ENCODE measurements around the gene AOPEP. TPM values are rescaled to one million over a fixed set of nuclear protein-coding genes. Genes with fewer than 3 reads are reported as not detected.

Gene AOPEP
- total RNA-seq, 1 donor from 2014 or later, result 22.1 TPM

DNA sequence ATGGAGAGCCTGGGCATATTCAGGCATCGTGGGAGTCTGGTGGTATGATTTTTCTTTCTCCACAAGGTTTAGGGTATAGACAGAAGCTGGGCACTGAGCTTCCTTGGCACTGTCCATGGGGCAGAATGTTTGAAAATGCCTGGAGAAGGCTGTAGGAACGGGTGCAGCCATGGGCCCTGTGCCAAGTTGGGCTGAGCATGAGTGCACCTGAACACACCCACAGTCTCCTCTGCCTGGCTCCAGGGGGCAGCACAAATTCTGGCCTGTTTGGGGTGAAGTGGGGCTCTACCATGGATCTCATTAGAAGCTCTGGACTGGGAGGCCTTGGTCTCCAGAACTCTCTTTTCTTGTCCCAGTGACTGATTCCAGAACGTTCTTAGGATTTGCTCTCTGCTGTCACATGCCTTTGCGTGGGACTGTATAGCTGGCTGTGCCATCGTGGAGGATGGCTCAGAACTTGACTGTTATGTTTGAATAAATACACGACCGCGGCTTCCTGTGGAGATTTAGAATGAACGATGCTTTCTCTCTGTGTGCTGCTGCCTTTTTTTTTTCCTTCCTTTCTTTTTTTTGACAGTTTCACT lies 361.3 kb downstream of the AOPEP start:
- no peak for DNase-seq (ENCODE audit: low spot score)
- Mint-ChIP-seq H3K27ac (ENCODE audit: unreplicated experiment) (no peak overlapping the region), H3K27me3 (ENCODE audit: unreplicated experiment) (no peaks in the 10 kb centered on the region), H3K36me3 (ENCODE audit: low read depth, unreplicated experiment) (peaks cover 14% of the 10 kb centered on the region), H3K4me1 (ENCODE audit: unreplicated experiment) (peaks cover 4% of the 10 kb centered on the region), H3K9me3 (ENCODE audit: unreplicated experiment) (no peaks in the 10 kb centered on the region), H3K4me3 (ENCODE audit: unreplicated experiment) (no peak overlapping the region)
- TF ChIP-seq, protein P1, sequence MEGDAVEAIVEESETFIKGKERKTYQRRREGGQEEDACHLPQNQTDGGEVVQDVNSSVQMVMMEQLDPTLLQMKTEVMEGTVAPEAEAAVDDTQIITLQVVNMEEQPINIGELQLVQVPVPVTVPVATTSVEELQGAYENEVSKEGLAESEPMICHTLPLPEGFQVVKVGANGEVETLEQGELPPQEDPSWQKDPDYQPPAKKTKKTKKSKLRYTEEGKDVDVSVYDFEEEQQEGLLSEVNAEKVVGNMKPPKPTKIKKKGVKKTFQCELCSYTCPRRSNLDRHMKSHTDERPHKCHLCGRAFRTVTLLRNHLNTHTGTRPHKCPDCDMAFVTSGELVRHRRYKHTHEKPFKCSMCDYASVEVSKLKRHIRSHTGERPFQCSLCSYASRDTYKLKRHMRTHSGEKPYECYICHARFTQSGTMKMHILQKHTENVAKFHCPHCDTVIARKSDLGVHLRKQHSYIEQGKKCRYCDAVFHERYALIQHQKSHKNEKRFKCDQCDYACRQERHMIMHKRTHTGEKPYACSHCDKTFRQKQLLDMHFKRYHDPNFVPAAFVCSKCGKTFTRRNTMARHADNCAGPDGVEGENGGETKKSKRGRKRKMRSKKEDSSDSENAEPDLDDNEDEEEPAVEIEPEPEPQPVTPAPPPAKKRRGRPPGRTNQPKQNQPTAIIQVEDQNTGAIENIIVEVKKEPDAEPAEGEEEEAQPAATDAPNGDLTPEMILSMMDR (IDR thresholded peaks at IDR 0.05; ENCODE audit: unreplicated experiment), result no peak

DNA sequence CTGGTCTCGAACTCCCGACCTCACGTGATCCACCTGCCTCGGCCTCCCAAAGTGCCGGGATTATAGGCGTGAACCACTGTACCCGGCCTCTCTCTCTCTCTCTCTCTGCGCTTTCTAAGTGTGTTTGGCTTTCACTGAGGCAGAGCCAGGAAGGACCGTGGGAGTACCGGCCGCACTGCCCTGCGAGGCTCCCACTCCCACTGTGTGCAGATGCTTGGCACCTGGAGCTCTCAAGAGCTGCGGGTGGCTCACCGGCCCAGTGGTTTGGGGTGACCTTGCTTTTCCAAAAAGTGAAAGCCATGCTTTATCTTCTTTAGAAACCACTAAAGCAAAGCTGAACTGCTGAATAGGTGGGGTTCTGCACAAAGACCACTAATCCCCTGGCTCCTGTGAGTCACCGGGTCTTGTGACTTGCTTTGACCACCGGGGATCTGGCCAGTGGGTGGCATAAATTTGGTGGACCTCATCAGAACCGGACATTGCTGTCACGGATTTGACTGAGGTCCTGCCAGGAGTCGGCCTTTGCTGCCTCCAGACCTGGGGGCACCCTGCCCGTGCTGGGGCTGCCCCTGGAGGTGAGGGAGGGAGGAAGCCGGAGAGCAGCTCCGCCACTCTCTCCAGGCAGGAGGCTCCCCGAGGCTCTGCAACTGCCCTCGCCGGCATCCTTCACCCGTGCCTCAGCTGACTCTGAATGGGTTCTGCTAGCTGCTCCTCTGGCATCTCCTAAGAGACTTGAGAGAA lies 362.1 kb downstream of the AOPEP start:
- no peak for DNase-seq (ENCODE audit: low spot score)
- no peak overlapping the region for H3K4me3 Mint-ChIP-seq (ENCODE audit: unreplicated experiment)
- H3K27me3 Mint-ChIP-seq (ENCODE audit: unreplicated experiment), result peaks cover 3% of the 10 kb centered on the region

DNA sequence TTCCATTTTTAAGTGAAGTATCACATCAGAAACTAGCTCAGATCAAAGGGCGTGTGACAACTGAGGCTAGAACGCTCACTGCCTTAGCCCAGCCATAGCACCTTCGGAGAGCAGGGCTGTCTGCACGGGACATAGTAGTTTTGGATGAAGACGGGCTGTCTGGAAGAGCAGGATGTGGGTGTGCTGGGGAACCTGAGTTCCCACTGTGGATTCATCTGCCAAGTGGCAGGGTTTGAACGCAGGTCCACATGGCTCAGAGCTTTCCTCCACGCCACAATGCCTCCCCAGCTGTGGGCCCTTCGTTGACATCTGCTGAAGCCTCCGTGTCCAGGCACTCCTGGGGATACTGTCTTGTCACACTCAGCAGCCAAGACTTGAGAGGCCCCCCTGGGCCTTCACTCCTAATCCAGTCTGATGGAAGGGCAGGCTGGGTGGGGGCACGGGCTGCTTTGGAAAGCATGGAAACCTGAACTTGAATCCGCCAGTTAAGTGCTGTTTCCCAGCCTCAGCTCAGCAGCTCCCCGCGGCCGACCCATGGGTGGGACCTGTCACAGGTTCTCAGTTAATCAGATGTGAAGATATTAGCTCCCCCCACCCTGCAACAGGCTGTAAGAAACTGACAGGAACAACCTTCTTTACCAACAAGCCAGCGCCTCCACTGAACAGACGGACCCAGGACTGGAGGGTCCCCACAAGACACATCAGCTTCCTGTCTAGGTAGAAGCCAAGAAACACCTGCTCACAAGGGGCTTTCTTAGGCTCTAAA lies 362.9 kb downstream of the AOPEP start:
- Mint-ChIP-seq H3K4me3 (ENCODE audit: unreplicated experiment) (peak overlapping the region; percentile 66), H3K4me1 (ENCODE audit: unreplicated experiment) (peaks cover 21% of the 10 kb centered on the region), H3K27me3 (ENCODE audit: unreplicated experiment) (peaks cover 3% of the 10 kb centered on the region), H3K27ac (ENCODE audit: unreplicated experiment) (peak overlapping the region; percentile 31), H3K36me3 (ENCODE audit: low read depth, unreplicated experiment) (peaks cover 7% of the 10 kb centered on the region), H3K9me3 (ENCODE audit: unreplicated experiment) (no peaks in the 10 kb centered on the region)
- no peak for DNase-seq (ENCODE audit: low spot score)
- TF ChIP-seq, protein P1 (IDR thresholded peaks at IDR 0.05; ENCODE audit: unreplicated experiment), result no peak

More for the DNA sequence above, 362.1 kb downstream of the AOPEP start:
- TF ChIP-seq, protein P1 (IDR thresholded peaks at IDR 0.05; ENCODE audit: unreplicated experiment), result no peak
- Mint-ChIP-seq H3K4me1 (ENCODE audit: unreplicated experiment) (peaks cover 12% of the 10 kb centered on the region), H3K36me3 (ENCODE audit: low read depth, unreplicated experiment) (peaks cover 7% of the 10 kb centered on the region), H3K9me3 (ENCODE audit: unreplicated experiment) (no peaks in the 10 kb centered on the region), H3K27ac (ENCODE audit: unreplicated experiment) (no peak overlapping the region)

DNA sequence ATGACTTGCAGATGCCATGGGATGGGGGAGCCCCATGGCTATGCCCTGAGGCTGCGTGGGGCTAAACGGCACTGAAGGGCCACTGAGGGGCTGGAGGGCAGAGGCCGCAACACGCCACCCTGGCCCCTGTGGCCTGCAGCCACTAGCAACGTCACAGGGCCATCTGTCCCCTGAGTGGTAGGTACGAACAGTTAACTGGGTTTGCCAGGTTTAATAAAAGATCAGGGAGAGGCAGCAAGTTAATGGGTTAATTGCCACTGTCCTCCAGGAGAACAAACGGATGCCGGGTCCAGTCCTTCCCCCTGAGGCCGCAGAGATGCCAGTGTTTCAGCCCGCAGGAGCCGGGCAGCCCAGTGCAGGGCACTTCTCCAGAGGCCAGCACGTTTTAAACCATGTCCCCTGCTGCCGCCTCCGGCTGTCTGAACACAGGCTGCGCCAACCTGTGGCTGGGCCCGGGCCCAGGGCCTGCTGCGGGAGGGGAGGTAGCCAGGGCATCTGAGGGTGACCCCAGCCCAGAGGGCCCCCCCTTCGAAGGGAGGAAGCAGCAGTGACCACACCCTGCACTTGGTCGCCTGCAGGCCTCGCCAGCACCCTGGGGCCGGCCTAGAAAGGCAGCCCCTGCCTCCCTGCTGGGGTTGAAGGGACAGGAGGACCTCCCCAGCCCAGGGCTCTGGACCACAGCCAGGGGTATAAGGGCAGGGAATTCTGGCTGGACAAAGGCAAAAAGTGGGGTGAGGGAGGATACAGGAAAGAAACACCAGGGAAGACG lies 363.7 kb downstream of the AOPEP start:
- no peaks in the 10 kb centered on the region for H3K9me3 Mint-ChIP-seq (ENCODE audit: unreplicated experiment)
- H3K4me1 Mint-ChIP-seq (ENCODE audit: unreplicated experiment), result peaks cover 28% of the 10 kb centered on the region
- H3K27ac Mint-ChIP-seq (ENCODE audit: unreplicated experiment), result no peak overlapping the region
- TF ChIP-seq, protein P1 (IDR thresholded peaks at IDR 0.05; ENCODE audit: unreplicated experiment), result no peak
- no peak overlapping the region for H3K4me3 Mint-ChIP-seq (ENCODE audit: unreplicated experiment)
- DNase-seq (ENCODE audit: low spot score), result no peak
- peaks cover 5% of the 10 kb centered on the region for H3K27me3 Mint-ChIP-seq (ENCODE audit: unreplicated experiment)
- H3K36me3 Mint-ChIP-seq (ENCODE audit: low read depth, unreplicated experiment), result peaks cover 7% of the 10 kb centered on the region
